GM18951 (cell line): ENCODE measurements around the gene UNC93B1.
"Not testable (repeated sequence)": the region's sequence is repeated elsewhere in the genome, so short reads cannot be mapped to it uniquely, and the experiment has no call there.

ENCODE experiments used
- POLR2A ChIP-seq: IDR thresholded peaks from 4 replicates; pipeline ENCODE4 v1.6.1; 2011; ENCODE audit warnings: mild to moderate bottlenecking; ENCODE audit not compliant: insufficient read length, insufficient read depth; ENCODE audit errors: extremely low read depth
- in situ Hi-C: fragments of 300-500 bp; cut with MboI; formaldehyde crosslinking; loops from one replicate; pipeline ENCODE4 v1.12.0; 2022; ENCODE audit warnings: low sequenced_read_pairs, mixed read lengths, inconsistent platforms; ENCODE audit not compliant: unreplicated experiment

Gene UNC93B1

DNA sequence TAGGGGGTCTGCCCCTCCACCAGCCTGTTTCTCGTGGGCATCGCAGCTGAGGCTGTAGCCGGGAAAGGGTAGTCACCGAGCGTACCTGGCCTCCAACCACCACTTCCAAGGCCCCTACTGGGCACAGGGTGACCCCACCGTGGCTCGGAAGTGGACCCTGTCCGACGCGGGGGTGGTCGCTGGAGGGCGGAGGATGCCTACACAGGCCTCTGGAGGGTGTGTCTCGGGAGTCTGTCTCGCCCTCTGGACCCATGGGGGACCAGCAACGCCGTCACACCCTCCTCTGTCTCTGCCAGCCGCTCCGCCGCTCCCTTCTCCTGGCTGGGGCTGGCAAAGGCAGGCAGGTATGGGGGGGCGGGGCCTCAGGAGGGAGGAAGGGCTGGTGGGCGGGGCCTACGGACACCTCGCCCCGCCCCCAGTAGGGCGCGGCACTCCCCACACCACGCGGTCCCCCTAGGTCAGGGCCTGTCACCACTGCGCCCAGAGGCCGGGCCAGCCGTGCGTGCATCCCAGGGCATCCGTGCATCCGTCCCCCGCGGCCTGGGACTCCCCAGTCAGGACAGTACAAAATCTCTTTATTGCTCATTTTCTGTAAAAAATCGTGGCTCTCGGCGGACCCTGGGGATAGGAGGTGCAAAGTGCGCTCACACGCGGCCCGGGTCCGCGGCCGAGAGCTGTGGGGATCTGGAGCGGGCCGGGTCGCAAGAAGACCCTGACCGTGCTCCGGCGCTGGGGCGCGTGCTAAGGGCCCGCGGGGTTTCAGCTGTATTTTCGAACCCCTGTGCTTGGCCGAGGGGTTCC, 13.2 kb downstream of the UNC93B1 start:
- in situ Hi-C loops, result not testable (repeated sequence)

DNA sequence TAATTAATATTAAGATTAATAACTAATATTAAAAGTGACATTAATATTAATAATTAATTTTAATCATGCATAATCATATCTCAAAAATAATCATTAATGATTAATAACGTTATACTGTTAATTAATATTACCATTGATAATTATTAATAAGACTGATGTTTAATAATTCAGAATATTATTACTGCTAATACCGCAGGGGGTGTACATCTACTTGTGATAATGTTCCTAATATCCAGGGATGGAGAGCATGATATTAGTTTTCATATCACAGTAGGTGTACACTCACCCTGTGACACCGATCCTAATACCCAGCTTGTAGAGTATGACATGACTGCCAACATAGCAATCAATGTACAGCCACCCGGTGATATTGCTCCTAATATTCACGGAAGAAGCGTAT, 18.6 kb downstream of the UNC93B1 start:
- in situ Hi-C loops, result not testable (repeated sequence)

DNA sequence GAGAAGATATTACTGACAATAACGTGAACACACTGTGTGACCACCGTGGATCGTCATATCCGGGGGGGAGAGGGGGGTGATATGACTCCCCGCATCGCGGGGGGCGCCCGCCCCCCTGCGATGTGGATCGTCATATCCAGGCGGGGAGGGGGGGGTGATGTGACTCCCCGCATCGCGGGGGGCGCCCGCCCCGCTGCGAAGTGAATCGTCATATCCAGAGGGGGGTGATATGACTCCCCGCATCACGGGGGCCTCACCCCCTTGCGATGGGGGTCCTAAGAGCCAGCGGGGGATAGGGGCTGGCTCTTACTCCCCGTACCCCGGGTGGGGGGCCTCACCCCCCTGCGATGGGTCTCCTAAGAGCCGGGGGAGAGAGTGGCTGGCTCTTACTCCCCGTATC, 19.9 kb downstream of the UNC93B1 start:
- in situ Hi-C loops, result no loop called here

DNA sequence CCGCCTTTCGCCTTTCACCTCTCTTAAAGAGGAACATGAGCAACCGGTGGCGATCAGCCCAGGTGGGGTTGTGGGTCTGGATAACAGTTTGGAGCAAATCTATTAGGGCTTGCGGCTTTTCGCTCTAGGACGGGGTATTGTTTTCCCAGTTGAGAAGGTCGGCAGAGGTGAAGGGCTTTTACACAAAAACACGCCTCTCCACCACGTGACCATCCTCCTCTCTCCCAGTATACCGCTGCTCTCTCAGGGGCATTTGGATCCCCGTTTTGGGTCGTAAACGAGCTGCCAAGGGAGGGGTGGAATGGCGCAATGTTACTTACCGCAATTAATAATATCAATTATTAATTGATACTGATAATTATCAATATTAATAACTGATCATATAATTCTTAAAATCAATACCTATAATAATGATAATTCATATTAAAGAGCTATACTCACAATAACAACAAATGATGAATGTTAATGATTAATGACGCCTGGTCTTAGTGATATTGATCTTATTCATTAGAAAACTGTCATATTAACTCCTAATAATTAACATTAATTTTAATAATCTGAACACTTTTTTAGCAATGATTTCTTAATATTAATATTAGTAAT, 21.5 kb downstream of the UNC93B1 start:
- in situ Hi-C loops, result not testable (repeated sequence)

More for the DNA sequence above, 19.9 kb downstream of the UNC93B1 start:
- TF ChIP-seq POLR2A, result no peak

DNA sequence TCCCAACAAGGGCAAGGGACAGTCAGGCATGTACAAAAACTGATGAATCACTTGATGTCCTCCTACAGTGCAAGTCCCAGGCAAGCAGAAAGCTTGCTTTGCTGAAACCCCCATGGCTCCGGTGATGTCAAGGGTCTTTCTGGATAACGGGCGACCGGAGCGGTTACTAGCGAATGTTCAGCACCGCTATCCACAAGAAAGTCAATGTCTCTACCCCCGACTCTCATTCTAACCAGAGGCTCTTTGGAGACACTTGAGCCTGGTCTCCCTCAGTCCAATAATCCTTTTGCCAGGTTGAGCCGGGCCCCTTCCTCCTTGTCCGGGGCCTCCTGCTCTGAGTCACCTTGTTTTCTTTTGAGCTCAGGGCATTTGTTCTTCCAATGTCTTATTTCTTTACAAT, 22.7 kb downstream of the UNC93B1 start:
- in situ Hi-C loops, result not testable (repeated sequence)

DNA sequence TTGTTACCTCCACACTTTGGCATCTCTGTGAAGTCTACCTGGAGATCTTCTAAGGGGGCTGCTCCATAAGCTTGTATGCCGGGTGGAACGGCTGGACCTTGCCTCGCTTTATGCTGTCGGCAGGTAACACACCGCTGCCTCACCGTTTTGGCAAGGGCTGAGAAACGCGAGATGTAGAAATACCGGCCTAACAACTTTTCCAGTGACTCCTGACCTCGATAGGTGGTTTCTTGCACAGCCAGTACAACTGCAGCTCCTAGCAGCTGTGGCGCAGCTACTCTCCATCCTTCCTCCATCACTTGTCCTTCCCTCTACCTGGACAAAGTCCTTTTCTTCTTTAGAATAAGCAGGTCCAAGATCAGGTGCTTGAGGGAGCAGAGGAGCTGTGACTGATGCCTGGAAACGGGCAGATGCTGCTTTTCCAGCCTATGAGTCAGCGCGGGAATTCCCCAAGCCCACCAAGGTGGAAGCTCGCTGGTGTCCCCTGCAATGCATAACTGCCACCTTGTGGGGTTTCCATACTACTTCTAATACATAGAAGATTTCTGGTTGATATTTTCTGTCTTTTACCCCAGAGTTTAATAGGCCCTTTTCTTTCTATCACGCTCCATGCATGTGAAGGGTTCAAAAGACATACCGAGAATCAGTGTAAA, 25.0 kb downstream of the UNC93B1 start:
- in situ Hi-C loops, result not testable (repeated sequence)

DNA sequence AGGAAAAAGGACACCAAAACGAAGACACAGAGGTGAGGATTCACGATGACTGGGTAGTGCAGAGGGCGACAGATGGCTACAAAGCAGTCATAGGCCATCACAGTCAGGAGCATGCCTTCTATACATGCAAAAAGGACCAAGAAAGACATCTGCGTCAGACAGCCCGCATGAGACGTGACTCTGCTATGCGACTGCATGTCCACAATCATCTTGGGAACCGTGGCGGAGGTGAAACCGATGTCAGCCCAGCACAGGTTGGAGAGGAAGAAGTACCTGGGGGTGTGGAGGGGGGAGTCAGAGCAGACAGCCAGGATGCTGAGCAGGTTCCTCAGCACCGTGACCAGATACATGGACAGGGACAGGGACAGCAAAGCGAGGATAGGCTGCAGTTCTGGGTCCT, 29.2 kb downstream of the UNC93B1 start:
- in situ Hi-C loops, result not testable (repeated sequence)

DNA sequence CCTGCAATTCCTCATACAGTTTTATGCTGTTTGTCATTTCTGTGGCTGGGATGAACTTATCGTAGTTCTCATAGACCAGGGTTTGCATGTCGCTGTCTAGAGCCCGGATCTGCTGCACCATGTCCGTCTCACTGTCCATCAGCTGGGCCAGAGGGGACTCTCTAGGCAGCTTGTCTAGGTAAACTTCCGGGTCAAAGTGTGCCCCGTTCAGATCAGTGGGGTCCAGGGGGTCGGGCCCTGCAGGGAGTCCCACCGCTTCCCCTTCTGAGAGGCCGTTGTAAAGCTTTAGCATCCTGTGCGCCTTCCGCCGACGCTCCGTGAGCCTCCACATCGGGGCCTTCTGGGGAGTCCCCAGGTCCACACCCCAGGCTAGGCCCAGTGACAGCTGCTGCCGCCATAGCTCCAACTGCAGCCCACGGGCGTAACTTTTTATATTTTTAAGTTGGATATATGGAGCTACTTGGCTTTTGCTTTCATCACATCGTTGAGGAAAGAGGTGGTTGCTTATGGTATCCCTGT, 38.0 kb downstream of the UNC93B1 start:
- in situ Hi-C loops, result not testable (repeated sequence)

DNA sequence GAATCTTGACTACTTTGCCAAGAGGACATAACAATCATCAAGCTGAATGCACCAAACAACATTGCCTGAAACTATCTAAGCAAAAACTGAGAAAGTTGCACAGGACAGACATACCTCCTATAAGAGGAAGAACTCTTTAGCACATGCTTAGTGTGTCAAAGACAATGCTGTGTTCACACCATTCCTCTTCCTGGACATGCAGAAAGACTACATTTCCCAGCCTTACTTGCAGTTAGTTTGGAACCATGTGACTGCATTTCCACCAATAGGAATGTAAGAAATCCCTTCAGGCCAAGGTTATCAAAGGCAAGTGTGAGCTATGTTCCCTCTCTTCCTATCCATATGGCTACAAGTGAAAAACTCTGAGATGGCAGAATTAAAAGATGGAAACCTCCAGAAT, 39.2 kb downstream of the UNC93B1 start:
- in situ Hi-C loops, result not testable (repeated sequence)

DNA sequence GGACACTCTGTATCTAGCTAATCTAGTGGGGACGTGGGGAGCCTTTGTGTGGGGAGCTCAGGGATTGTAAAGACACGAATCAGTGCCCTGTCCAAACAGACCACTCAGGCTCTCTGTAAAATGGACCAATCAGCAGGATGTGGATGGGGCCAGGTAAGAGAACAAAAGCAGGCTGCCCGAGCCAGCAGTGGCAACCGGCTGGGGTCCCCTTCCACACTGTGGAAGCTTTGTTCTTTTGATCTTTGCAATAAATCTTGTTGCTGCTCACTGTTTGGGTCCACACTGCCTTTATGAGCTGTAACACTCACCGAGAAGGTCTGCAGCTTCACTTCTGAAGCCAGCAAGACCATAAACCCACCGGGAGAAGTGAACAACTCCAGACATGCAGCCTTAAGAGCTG, 40.0 kb downstream of the UNC93B1 start:
- in situ Hi-C loops, result not testable (repeated sequence)

DNA sequence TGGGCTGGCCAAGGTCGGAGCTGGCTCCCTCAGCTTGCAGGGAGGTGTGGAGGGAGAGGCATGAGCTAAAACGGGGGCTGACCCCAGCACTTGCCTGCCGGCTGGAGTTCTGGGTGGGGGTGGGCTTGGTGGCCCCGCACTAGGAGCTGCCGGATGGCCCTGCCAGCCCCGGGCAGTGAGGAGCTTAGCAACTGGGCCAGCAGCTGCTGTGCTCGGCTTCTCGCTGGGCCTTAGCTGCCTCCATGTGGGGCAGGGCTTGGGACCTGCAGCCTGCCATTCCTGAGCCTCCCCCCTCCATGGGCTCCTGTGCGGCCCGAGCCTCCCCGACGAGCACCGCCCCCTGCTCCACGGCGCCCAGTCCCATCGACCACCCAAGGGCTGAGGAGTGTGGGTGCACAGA, 40.7 kb downstream of the UNC93B1 start:
- in situ Hi-C loops, result not testable (repeated sequence)

DNA sequence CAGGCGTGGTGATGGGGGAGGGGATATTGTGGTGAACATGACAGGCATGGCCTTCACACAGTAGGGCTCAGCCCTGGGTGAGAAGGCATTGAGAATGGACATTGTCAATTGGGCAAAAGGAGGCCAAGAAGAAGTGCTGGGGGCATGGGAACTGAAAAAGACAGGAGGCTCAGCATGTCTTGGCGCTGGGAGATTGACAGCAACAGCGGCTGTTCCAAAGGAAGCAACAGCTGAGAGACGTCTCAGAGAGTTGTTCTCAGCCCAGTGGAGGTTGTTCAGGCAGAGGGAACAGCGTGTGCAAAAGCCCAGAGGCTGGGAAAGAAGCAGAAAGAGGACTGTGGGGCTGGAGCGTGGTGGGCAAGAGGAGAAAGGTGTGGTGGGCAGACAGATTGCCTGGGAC, 47.7 kb downstream of the UNC93B1 start:
- in situ Hi-C loops, result not testable (repeated sequence)

DNA sequence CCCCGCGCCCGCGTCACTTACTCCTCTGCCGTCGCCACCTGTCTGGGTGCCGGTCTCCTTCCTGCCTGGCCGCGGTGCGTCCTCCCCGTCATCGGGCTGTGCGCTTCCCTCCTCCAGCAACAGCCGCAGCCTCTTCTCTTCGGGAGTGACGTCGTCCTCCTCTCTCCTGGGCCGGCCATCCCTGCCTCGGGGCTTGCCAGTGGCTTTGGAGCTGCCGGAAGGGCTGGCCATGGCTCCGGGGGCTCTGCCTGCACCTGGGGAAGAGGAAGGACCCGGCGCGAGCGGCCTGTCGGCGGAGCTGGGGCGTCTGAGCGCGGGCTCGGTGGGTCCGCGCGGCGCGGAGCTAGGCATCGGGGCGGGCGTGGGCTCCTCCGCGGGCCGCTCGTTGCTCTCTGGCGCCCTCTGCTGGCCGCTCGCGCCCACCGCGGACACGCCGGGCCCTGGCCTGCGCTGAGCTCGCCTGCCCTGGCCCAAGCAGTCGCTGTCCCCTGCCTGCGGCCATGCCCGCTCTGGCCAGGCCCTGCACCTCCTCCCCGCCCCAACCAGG, 48.4 kb downstream of the UNC93B1 start:
- in situ Hi-C loops, result not testable (repeated sequence)

DNA sequence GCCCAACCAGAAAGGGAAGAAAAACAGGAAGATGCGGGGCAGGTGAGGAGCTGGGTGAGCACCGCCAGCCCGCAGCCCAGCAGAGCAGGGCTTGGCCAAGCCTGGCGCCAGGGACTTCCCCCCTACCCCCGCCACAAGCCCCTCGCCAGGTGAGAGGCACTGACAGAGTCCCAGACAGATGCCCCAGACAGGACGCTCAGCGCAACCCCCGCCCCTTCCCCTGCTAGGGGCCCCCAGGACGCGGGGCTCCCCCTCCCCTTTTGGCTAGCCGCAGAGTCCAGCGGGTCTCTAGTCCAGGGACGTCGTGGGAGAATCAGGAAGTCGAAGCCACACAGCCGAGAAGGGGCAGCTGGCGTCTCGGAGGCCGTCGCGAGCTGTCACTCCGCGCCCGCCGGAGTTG, 48.9 kb downstream of the UNC93B1 start:
- in situ Hi-C loops, result not testable (repeated sequence)

DNA sequence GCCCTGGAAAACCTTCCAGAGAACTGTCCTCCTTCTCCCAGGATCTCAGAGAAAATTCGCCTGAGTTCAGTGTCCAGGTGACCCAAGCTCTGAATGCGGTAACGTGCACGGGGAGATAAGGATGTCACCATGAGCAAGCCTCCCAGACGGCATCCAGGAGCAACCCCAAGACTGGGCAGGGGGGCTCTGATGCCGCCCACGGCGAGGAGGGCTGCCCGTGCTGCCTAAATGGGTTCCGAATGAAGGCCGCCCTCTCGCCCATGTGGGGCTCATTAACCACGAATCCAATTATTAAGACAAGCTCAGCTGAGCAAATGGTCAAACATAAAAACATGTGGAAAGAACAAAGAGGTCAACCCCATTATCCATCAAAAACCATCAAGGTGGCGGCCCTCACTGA, 49.6 kb downstream of the UNC93B1 start:
- in situ Hi-C loops, result not testable (repeated sequence)

DNA sequence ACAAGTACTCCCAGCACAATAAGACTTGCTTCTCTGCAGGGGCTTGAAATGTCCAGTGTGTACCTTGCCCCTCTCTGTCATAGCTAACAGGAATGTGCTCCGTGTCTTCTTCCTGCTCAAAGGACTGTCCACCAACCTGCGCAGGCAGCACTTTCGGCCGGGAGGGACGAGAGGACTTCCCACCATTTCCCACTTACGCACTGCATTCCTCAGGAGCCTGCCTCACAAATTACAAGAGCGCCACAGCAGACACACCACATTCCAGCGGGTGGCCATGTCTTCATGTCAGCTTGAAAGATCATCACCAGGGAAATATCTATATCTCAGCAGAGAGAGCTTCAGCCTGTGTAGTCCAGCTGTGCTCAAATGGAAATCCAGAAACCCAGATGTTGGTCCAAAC, 53.2 kb downstream of the UNC93B1 start:
- in situ Hi-C loops, result not testable (repeated sequence)

DNA sequence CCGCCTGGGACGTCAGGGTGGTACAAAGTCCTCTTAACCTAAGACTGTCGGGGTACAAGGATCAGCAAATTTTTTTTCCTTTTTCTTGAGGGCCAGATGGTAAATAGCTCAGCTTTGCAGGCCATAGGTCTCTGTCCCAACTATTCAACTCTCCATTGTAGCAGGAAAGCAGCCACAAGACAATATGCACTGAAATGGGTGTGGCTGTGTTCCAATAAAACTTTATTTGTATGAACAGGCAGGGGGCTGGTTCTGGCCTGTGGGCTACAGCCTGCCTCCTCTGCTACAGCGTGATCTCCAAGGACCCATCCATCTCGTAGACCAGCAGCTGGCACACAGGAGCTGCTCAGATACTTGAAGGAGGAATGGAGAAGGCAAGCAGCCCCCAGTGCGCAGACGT, 56.1 kb downstream of the UNC93B1 start:
- in situ Hi-C loops, result not testable (repeated sequence)

DNA sequence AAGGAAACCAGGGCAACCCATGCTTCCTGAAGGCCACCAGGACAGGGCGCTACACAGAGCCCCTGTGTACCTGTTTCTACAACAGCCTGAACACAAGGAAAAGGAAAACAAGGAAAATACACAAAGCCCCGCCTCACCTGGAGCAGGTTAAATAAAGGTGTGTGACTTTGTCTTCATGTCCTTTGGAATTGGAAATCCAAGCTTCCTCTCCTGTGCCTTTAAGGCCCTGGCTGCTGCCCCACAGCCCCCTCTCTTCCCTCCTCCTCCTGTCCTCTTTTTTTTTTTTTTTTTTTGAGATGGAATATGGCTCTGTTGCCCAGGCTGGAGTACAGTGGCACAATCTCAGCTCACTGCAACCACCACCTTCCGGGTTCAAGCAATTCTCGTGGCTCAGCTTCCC, 57.5 kb downstream of the UNC93B1 start:
- in situ Hi-C loops, result not testable (repeated sequence)

DNA sequence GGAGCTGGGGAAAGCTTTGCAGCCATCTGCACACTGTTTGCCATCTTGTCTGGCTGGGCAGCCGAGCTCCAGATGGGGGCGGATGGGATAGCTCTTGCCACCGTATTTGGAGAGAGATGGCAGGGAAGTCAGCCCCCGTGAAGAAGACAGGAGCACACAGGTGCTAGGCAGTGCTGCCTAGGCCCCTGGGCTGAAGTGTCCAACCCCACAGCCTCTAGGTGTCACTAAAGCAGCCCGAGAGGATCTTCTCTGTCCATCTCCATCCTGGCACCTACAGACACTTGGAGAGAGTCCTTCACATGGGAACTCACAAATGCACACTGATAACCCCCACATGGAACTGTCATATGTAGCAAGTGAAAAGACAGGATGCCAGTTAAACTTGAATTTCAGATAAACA, 60.5 kb downstream of the UNC93B1 start:
- in situ Hi-C loops, result not testable (repeated sequence)
